KMS-11 (cell line): Measurements from ENCODE around the gene BMP3.

ENCODE experiments used
- H2AFZ ChIP-seq: fragments of 200-600 bp; sonication (generic); 2 replicates; pipeline ENCODE4 v1.6.1; 2016; ENCODE audit warnings: antibody characterized with exemption, mixed run types, low read depth
- H3K27ac ChIP-seq: fragments of 200-600 bp; sonication (generic); 2 replicates; pipeline ENCODE4 v1.6.1; 2016; ENCODE audit warnings: mild to moderate bottlenecking, mixed run types
- H3K27me3 ChIP-seq: fragments of 200-600 bp; sonication (generic); 2 replicates; pipeline ENCODE4 v1.6.1; 2017; ENCODE audit warnings: mild to moderate bottlenecking, low read depth, mixed run types, moderate library complexity; ENCODE audit not compliant: insufficient read depth
- H3K36me3 ChIP-seq: fragments of 200-600 bp; sonication (generic); 2 replicates; pipeline ENCODE4 v1.6.1; 2017; ENCODE audit warnings: mild to moderate bottlenecking, mixed run types; ENCODE audit not compliant: insufficient read depth
- H3K4me1 ChIP-seq: fragments of 200-600 bp; sonication (generic); 2 replicates; pipeline ENCODE4 v1.6.1; 2016; ENCODE audit warnings: mild to moderate bottlenecking, low read depth, mixed run types; ENCODE audit not compliant: poor library complexity, severe bottlenecking
- H3K4me2 ChIP-seq: fragments of 200-600 bp; sonication (generic); 2 replicates; pipeline ENCODE4 v1.7.0; 2016; ENCODE audit warnings: mild to moderate bottlenecking, mixed run types
- H3K4me3 ChIP-seq: fragments of 200-600 bp; sonication (generic); IDR thresholded peaks from 2 replicates; pipeline ENCODE4 v1.6.1; 2017; ENCODE audit warnings: low read depth, low read length, mixed read lengths; ENCODE audit not compliant: insufficient read depth
- H3K79me2 ChIP-seq: fragments of 200-600 bp; sonication (generic); 2 replicates; pipeline ENCODE4 v1.6.1; 2016; ENCODE audit warnings: low read depth, mixed run types; ENCODE audit not compliant: insufficient read depth
- H3K9ac ChIP-seq: fragments of 200-600 bp; sonication (generic); 2 replicates; pipeline ENCODE4 v1.6.1; 2016; ENCODE audit warnings: mild to moderate bottlenecking, mixed run types
- H4K20me1 ChIP-seq: fragments of 200-600 bp; sonication (generic); 2 replicates; pipeline ENCODE4 v1.6.1; 2016; ENCODE audit warnings: mild to moderate bottlenecking, mixed run types; ENCODE audit not compliant: insufficient read depth
- TF ChIP-seq, protein P1 (sequence below): fragments of 200-600 bp; sonication (generic); conservative IDR thresholded peaks from 2 replicates; pipeline ENCODE4 v1.6.1; 2017; ENCODE audit warnings: low read depth, mild to moderate bottlenecking, antibody characterized with exemption, low read length, moderate library complexity, mixed read lengths

Gene BMP3

GRCh38 chr4:81031796-81032551, 1.5 kb downstream of the BMP3 start:
- Histone ChIP-seq H3K9ac (no peak overlapping the region), H3K4me3 (no peak overlapping the region), H3K36me3 (no peaks in the 10 kb centered on the region), H4K20me1 (no peaks in the 10 kb centered on the region), H3K4me2 (no peak overlapping the region), H3K27ac (no peak overlapping the region), H3K27me3 (no peaks in the 10 kb centered on the region), H3K4me1 (no peaks in the 10 kb centered on the region), H3K79me2 (no peaks in the 10 kb centered on the region), H2AFZ (no peak overlapping the region)
- TF ChIP-seq, protein P1, sequence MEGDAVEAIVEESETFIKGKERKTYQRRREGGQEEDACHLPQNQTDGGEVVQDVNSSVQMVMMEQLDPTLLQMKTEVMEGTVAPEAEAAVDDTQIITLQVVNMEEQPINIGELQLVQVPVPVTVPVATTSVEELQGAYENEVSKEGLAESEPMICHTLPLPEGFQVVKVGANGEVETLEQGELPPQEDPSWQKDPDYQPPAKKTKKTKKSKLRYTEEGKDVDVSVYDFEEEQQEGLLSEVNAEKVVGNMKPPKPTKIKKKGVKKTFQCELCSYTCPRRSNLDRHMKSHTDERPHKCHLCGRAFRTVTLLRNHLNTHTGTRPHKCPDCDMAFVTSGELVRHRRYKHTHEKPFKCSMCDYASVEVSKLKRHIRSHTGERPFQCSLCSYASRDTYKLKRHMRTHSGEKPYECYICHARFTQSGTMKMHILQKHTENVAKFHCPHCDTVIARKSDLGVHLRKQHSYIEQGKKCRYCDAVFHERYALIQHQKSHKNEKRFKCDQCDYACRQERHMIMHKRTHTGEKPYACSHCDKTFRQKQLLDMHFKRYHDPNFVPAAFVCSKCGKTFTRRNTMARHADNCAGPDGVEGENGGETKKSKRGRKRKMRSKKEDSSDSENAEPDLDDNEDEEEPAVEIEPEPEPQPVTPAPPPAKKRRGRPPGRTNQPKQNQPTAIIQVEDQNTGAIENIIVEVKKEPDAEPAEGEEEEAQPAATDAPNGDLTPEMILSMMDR = no peak

DNA sequence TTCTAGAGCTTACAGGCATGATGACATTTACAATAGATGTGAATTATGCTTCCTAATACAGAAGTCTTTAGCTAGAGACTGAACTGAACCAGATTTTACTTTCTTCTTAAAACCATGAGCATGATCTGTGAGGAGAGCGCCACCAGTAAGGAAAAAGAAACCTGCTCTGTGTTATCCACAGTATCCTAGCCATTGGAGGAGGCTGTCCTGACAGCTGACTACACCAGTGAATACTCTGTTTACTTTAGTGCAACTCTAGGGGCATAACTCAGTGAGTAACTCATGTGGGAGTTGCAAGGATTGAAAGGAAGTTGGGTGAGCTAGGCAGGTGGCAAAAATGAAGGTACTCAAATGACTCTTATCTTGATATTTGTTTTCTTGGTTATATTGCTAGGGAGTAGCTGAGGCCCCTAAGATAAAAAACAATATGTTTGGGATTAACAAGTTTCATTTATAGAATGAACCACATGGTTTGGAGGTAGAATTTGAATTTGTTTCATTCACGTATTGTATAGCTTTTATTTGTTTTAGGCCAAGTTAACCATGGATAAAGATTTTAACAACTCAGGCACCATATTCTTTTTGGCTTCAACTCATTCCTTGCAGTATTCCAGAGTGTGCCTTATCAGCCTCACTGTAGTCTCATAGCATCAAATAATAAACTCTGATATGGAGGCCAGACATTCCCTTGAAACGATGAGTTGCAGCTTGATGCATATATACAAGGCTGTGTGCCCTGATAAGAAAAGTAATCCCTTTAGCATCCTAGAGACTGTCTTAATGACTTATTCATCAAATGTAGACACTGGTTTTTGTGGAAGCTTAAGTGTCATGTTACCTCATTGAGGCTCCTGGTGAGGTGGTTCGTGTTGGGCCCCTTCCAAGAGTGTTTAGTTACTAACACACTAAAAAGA, 2.5 kb downstream of the BMP3 start:
- Histone ChIP-seq H3K27me3 (no peaks in the 10 kb centered on the region), H4K20me1 (no peaks in the 10 kb centered on the region), H3K4me1 (no peaks in the 10 kb centered on the region), H3K4me2 (no peak overlapping the region), H3K9ac (no peak overlapping the region), H3K36me3 (no peaks in the 10 kb centered on the region), H3K4me3 (no peak overlapping the region), H3K27ac (no peak overlapping the region), H2AFZ (no peak overlapping the region), H3K79me2 (no peaks in the 10 kb centered on the region)
- TF ChIP-seq, protein P1 = no peak

- Histone ChIP-seq H3K27me3 (no peaks in the 10 kb centered on the region), H3K4me1 (no peaks in the 10 kb centered on the region), H4K20me1 (no peaks in the 10 kb centered on the region)
These were observed 8.3 kb downstream of the BMP3 start for GRCh38 chr4:81038636-81039350.

GRCh38 chr4:81039351-81039972, 9.0 kb downstream of the BMP3 start:
- Histone ChIP-seq H3K4me1 (no peaks in the 10 kb centered on the region), H2AFZ (no peak overlapping the region), H3K27ac (no peak overlapping the region), H3K36me3 (no peaks in the 10 kb centered on the region), H4K20me1 (no peaks in the 10 kb centered on the region), H3K4me2 (no peak overlapping the region), H3K9ac (no peak overlapping the region), H3K27me3 (no peaks in the 10 kb centered on the region), H3K4me3 (no peak overlapping the region), H3K79me2 (no peaks in the 10 kb centered on the region)
- TF ChIP-seq, protein P1 = no peak

More at GRCh38 chr4:81038636-81039350, 8.3 kb downstream of the BMP3 start:
- H3K4me3 ChIP-seq = no peak overlapping the region
- no peak overlapping the region for H3K27ac ChIP-seq
- H3K36me3 ChIP-seq = no peaks in the 10 kb centered on the region
- no peak overlapping the region for H3K9ac ChIP-seq
- H2AFZ ChIP-seq = no peak overlapping the region
- no peak overlapping the region for H3K4me2 ChIP-seq
- no peaks in the 10 kb centered on the region for H3K79me2 ChIP-seq
- TF ChIP-seq, protein P1 = no peak
